HG03025 (cell line): ENCODE measurements around the gene PRPF19.

ENCODE experiments used
- ATAC-seq: cut with Tn5 transposase; IDR thresholded peaks from one replicate; pipeline ENCODE4 v1.9.1; 2021; ENCODE audit warnings: mild to moderate bottlenecking, moderate library complexity; ENCODE audit not compliant: unreplicated experiment, low FRiP score

Gene PRPF19

DNA sequence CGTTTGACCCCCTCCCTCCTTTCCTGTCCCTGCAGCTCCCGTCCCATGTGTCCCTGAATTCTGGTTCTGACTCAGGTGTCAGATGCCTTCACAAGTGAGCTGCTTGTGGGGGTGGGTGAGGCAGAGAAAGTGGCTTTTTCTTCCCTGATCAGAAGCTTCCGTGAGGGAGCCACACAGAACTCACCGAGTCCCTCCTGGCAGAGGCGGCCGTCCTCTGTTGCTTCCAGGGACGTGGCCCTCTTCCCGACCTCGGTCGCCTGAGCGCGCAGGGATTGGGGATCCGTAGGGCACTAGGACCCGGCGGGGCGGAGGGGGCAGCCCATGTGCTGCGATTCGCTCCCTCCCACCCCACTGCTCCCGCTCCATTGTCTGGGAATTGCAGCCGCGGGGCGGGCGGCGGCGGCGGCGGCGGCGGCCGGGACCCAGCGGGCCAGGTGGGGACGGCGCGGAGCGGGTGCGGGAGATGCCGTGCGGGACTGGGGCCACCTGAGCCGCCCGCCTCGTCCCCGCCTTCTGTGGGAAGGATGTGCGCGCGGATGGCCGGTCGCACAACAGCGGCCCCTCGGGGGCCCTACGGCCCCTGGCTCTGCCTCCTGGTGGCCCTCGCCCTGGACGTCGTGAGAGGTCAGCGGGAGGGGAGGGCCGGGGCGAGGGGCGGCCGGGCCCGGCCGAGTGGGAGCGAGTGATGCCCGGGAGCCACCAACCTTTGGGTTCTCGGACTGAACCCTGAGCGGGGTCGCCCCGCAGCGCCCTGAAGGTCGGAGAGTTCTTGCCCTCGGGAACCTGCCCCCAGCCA lies 17.9 kb upstream of the PRPF19 start, which contains the start of gene TMEM132A:
Gene TMEM132A (plus strand): TSS at position 351 of the 796 bp plus-strand sequence. CDS start 174 bp downstream, at position 525.
- ATAC-seq = no peak

DNA sequence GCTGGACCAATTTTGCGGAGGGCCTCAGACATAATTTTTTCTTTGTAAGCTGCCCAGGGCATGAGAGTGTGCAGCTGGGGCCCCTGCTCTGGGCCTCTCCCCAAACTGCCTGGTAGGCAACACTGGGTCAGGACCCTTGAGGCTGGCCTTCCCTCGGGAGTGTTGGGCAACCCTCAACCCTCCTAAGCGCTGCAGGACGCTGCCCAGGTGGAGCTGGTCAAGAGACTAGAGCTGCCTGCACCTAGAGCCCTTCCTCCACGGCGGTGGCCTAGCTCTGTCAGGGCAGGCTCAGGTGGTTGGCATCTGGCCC lies 17.4 kb upstream of the PRPF19 start:
- no peak for ATAC-seq

DNA sequence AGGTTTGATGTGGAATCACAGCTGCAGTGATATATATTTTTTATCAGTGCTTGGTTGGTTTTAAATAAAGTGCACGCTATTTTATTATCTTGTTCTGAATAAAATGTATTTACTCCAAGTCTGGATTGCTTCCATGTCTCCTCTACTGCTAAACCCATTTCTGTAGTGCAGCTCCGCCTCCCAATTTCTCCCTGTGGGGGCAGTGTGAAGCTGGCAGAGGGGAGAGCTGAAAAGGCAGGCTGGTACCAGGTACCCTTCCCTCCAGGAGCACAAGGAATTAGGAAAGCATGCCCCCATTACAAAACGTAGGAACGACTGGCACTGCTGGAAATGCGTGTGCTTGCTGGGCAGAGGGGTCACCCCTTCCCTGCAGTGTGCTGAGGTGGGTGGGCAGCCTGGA lies 16.9 kb upstream of the PRPF19 start:
- ATAC-seq = no peak

DNA sequence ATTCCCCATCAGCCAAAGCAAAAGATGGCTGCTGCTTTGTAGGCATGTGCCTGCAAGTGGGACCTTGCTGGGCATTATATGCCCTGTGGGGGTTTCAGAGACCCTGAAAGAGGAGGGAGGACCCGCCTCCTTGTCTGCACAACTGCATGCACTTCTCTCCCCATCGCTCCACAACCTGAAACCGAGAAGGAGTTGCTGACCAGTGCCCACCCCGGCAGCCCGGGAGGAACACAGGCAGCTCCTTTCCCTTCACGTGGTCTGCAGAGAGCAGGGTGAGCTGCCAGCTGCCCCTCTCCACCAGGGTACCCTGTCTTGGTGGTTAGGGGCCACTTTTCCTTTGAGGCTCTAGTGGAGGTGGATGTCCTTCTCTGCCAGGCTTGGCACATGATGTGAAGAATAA lies 16.5 kb upstream of the PRPF19 start:
- no peak for ATAC-seq

DNA sequence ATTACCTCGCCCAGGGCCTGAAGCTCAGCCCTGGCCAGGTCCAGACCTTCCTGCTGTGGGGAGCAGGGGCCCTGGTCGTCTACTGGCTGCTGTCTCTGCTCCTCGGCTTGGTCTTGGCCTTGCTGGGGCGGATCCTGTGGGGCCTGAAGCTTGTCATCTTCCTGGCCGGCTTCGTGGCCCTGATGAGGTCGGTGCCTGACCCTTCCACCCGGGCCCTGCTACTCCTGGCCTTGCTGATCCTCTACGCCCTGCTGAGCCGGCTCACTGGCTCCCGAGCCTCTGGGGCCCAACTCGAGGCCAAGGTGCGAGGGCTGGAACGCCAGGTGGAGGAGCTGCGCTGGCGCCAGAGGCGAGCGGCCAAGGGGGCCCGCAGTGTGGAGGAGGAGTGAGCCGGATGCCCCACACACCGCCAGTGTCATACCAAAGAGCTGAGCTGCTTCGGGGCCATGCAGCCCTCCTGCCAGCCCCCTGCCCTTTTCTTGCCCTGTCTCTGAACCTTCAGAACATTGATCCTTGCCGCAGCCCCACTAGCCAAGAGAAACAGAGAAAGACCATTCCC lies 15.5 kb upstream of the PRPF19 start:
- ATAC-seq = no peak

DNA sequence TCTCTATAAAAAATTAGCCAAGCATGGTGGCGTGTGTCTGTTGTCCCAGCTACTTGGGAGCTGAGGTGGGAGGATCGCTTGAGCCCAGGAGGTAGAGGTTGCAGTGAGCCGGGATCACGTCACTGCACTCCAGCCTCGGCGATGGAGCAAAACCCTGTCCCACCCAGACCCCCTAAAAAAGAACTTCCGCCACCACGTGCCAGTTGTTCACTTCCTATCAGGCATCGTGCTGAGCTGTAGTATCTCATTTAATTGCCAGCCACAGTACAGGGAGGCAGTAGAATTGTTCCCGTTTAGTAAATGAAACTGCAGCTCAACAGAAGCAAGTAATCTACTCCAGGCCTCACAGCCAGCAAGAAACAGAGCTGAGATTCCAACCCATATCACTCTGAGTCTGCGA lies 14.9 kb upstream of the PRPF19 start:
- ATAC-seq = no peak

DNA sequence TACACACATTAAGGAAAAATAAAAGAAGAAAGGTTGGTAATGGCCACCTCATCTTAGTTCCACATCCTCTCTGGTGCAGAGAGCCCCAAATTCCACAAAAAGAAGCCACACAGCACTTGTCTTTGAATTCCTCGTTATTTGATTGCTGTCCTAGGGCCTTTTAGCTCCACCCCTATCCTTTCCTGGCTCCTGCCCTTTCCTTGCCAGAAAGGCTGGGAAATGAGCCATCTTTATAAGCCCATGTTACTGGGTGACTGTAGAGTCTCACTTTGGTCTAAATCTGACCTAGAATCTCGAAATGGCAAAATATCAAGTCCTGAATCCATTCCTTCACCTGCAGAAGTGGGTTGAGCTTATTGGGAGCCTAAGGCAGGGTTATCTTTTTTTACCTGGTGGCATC lies 13.6 kb upstream of the PRPF19 start:
- no peak for ATAC-seq

DNA sequence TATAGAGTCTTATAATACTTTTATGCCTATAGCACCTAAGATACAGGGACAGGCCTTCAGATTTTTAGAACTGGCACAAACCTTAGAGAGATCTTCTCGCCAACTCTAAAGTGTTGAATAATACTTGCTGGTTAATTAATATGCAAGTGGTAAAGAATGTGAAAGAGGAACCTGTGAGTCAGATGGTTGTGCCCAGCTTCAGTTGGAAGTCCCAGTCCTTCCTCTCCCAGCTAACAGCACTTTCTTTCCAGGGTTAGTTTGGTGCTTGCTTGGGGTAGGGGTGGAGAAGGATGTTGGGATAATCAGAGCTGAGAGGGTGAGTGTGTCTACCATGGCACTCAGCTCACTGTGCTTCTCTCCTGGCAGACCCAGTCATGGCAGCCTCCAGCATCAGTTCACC lies 12.9 kb upstream of the PRPF19 start:
- ATAC-seq = no peak

DNA sequence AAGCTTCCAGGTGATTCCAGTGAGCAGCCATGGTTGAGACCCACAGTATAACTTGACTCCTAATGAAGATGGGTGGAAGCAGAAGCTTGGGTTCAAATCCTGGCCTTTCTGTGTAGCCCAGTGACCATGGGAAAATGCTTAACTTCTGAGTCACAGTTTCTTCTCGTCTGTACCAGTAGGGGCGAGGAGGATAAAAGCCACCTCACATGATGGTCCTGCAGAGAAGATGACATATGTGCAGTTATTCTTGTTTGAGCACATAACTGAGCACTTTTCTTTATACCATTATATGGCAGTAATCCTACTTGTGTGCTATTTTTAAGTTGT lies 12.5 kb upstream of the PRPF19 start:
- no peak for ATAC-seq

DNA sequence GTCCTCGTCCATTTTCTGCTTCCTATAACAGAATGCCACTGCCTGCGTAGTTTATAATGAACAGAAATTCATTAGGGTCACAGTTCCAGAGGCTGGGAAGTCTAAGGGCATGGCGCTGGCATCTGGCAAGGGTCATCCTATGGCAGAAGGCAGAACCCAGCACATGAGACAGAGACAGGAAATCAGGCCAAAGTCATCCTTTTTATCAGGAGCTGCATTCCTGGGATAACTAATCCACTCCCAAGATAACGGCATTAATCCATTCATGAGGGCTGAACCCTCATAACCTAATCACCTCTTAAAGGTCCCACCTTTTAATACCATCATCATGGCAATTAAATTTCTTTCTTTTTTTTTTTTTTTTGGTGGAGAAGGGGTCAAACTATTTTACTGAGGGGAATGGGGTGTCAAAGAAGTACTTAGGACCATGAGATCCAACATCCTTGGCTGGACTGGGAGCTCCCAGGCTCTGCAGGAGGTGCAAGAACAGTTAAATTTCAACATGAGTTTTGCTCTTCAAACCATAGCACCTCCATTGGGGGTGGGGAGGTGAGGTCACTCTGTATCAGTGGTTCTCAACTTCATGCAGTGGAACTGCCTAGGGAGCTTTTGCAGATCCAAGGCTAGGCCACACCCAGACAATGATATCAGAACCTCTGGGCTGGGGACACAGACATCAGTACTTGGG lies 12.0 kb upstream of the PRPF19 start:
- ATAC-seq = no peak

DNA sequence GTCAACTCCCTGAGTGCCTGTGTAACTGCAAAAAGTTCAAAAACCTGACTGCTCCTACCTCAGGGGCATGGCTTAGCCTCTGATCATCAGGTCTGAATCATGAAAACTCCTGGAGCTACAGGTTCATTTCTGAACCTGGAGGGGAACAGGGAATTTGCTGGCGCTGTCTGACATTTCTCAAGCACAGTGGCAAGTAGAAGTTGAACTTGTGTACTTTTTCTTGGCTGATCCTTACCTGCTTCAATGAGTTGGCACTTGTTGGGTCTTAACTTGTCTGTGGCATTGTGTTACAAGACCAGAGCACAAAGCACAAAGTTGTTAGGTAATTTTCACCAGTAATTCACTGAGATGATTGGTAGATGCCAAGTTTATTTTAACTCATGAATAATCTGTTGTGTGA lies 10.9 kb upstream of the PRPF19 start:
- no peak for ATAC-seq

DNA sequence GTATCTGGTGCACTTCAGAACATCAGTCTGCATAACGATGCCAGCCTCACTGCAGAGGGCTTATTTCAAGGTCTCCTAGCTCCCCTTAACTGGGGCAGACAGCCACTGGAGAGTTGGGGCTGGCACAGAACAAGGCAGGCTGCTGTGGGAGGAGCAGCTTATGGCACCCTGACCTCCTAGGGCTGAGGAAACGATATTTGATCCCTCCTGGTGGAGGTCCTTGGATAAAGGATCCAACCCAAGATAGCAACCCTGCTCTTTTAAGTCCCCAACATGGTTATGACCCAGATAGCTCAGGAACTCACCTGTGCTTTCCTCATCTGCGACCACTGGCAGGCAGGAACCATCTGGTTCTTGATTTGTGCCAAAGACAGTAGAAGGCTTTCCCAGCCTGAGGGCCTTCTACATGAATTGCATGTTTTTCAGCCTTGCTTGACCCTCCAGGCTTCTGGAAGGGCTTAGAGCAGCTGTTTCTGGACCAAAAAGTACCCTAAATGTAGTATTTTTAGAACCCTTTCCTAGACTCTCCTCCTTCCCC lies 10.4 kb upstream of the PRPF19 start:
- no peak for ATAC-seq

DNA sequence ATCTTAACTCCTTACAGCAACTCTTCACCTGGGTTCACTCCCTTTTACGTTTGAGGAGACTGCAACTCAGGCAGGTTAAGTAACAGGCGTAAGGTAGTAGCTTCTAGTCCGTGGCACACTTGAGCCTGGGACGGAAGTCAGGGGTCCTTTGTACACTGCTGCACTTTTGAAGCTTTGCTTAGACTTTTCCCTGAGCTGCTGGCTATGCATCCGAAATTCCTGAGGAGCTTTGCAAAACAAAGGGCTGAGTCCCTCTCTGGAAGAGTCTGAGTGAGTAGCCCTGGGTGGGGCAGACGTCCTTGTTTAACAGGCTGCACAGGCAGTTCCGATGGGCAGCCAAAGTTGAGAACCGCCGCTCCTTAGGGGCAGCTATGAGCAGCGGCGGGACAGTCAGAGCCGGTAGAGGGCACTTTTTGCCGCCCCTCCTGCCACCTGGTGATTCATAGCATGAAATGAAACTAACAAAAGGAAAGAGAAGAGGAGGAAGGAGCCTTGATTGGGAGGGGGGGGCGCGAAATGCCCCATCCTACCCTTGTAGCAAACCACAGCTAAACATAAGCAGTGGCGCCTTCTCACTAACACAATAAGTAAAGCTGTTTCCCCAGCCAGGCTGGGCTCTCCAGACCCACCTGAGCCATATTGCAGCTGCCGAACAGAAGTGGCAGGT lies 9.0 kb upstream of the PRPF19 start:
- peak; percentile 36 for ATAC-seq

DNA sequence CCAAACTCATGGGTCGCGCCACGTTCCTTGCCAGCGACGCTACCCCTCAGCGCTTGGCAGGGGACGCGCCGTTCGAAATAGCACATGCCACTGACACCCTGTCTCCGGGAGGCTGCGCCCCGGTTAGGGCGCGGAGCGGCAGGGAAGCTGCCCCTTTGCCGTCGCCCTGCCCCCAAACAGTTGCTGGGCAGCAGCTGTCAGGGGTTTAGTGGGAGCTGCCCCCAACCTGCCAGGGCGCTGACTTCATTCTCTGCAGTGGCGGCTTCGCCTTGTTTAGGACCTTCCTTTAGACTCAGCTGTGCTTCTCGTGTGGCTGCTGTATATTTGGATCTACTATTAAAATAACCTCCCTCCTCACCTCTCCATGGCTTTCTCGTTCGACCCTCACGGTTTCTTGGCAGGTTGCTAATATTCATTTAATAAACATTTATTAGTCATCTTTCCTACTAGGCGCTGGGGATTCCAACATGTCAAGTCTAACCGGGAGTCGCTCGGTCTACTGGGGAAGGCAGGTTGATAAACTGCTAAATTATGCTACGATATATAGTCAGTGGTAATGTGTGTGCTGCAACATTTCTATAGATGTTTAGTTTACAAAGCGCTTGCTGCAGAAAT lies 8.4 kb upstream of the PRPF19 start:
- no peak for ATAC-seq

DNA sequence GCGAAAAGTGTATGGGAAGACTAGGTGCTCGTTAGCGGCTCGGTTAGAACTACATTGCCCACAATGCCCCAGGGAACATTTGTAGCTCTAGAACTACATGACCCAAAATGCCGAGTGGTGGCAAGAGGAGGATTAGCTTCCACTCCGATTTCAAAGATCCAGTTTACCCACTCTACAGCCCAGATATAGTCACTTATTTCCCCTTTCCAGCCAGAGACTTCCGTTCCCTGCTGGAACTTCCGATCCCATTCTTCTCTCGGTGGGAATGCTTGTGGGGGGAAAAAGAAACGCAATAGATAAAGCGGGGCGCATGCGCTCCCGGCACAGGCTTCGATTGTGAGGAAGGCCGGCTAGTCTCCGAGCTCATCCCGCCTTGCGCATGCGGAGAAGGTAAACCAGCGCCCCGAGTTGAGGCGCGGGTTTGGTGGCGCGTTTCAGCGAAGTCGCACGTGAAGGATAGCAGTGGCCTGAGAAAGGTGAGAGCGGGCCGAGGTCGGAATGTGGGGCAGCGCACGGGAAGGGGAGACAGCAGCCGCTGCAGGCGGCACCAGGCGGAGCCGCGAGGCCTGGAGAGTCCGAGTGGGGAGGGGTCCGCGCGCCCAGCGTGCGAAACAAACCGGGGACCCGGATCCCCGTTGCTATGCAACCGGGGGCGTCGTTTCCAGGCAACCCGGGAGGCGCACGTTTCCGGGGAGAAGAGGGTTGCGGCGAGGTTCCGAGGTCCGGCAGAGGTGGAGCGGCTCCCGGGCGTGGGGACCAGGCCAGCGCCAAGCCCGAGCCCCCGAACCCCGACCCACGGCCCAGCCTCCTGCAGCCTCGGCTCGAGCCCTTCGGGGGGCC lies 7.6 kb upstream of the PRPF19 start, which contains the start of gene TMEM109:
Gene TMEM109 (plus strand): TSS at position 366 of the 840 bp plus-strand sequence. CDS start 5,536 bp downstream, outside the sequence.
- ATAC-seq = peak; percentile 43

DNA sequence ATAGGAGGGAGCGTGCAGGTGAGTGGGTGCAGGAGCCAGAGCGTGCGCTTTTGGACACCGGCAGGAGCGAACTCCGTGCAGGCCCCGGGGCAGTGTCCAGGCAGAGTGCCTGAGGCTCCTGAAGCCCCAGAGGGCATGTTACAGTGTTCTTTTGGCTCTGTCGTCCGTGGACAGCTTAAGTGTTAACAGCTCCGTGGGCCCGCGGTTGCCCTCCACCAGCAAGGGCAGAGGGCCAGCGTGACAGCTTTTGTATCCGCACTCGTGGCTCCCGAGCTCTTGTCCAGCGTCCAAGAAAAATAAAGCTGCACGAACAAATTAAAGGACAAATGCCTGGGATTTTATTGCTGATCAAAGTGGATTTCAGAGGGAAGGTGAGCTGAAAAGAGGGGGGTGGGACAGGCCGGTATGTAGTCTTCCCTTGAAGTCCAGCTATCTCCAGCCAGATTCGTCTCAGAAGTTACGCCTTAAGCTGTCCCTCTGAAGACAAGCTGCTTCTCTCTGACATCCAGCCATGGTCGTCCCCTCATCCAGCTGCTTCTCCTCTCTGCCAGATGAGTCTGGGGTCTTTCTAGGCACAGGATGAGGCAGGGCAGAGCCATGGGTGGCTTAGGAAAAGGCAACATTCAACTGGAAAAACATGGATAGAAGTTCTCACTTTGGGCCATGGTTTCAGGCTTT lies 6.6 kb upstream of the PRPF19 start:
- ATAC-seq = no peak

DNA sequence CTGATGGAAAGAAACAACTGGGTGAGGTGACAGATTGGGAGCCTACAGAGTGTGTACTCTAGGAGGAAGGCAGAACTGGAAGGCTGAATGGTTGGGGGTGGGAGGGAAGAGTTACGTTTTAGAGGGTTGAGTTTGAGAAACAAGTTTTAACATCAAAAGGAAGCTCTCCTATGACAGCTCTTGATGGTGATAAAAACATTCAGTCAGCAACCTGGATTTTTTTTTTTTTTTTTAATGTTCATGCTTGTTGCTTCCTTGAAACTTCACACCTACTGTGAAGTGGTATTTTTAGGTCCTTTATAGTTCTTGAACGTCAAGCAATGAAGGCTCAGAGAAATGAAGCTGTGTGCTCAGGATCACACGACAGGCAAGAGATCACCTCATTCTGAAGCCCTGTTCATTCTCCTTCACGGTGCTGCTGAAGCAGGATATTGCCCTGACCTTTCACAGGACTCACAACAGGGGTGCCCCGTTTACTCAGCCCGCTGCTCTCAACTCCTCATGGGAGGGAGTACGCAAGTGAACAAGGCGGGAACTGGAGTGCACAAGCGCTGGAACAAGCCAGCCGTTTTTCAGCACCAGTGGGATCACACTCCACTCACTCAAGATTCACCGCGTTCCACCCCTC lies 6.0 kb upstream of the PRPF19 start:
- no peak for ATAC-seq

DNA sequence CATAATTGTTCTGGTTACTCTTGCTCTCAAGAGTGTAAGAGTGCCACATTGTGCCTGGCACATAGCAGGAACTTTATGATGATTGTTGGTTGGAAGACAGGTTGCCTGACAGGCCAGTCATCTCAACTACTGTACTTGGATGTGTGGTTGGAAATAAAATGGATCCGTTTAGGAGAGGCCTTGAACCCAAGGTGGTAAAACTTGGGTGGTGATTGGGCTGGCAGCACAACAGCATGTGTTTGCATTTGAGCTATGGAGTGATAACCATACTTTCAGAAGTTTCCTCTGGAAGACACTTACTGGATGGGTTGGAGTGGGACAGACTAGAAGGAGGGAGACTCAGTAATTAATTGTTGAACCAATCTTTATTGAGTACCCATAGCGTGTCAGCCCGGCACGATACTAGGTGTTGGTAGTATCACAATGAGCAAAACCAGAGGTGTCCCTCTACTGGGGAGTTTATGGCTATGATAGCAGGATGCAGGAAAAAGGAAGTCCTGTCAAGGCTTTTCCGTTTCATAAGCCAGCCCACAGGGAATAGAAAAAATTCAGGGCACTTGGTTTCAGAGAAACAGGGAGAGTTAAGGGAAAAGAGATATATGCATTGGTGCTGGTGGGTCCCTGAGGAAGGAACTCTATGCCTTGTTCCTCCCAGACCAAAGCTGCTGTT lies 4.5 kb upstream of the PRPF19 start:
- no peak for ATAC-seq
